ENCODE results near the gene NFIB.

- TF ChIP-seq EZH2 (IDR thresholded peaks at IDR 0.05; ENCODE audit: borderline replicate concordance, low read length) = no peak
- TF ChIP-seq CTCF (conservative IDR thresholded peaks at IDR 0.05 in 1 of 2, IDR thresholded peaks at IDR 0.05 in 1 of 2; ENCODE audit: extremely low read depth in 1 of 2, insufficient read depth in 1 of 2, low read depth in 1 of 2, low read length in 2 of 2) = no peak
Measured at GRCh38 chr9:14270358-14271092, 43.4 kb downstream of the NFIB start.

Data from mammary epithelial cell (primary cell).